Left cardiac atrium (tissue), 4 donors: ENCODE data around the gene SSTR1. TPM values are rescaled to one million over a fixed set of nuclear protein-coding genes. Genes with fewer than 3 reads are reported as not detected.
"Not testable (repeated sequence)": the region's sequence is repeated elsewhere in the genome, so short reads cannot be mapped to it uniquely, and the experiment has no call there.

Source experiments
- ATAC-seq, 2 donors: fragments of 200-7000 bp; cut with Tn5 transposase; one replicate each; pipeline ENCODE4 v1.9.1; 2020; ENCODE audit warnings: mild to moderate bottlenecking in 2 of 2, moderate library complexity in 2 of 2
- DNase-seq: peaks from one replicate; pipeline ENCODE4 v3.0.0-alpha.2; 2020
- intact Hi-C, 2 donors: fragments of 100-400 bp; cut with DNase I; formaldehyde crosslinking; loops; one replicate each; pipeline versions ENCODE4 v1.14.1 to v1.15.1; 2022 to 2023
- long read RNA-seq: library from polyadenylated mRNA; unstranded; transcript quantifications from one replicate; pipeline ENCODE4 v2.0.0, GENCODE V29; 2021
- total RNA-seq, 2 donors: library from RNA; stranded (reverse); fragmentation: NEBNext Ultra II Directional; extraction: Animal tissue kit (Norgen Biotek cat#: 25700); gene quantifications; one replicate each; pipeline ENCODE4 v1.2.1, GENCODE V29; 2021
- donor health status: DM: no; HTN: yes; CAD: no.
- donor health status: DM: no; HTN: yes; CAD: no; lungs with severe emphysema.
- donor health status: DM: yes; HTN: yes; CAD: no.
- donor health status: Dilated cardiomyopathy.

SSTR1 gene
- total RNA-seq: 1 to 10 TPM; 1.0 to 1.3 TPM
- long read RNA-seq: 0 reads

GRCh38 chr14:38207736-38208617 is at the start of gene SSTR1:
SSTR1 (plus strand) TSS chr14:38207904; CDS start chr14:38209390, 1,486 bp downstream.
- ATAC-seq (peak in 1 of 2 donors; percentile 28), DNase-seq (no peak)
- intact Hi-C loops: no loop called here

- no peak for DNase-seq
- intact Hi-C loops: no loop called here
- ATAC-seq: no peak
Measured at GRCh38 chr14:38158468-38158867, 49.2 kb upstream of the SSTR1 start.

GRCh38 chr14:38168416-38168815 is 39.3 kb upstream of the SSTR1 start:
- no peak for ATAC-seq
- no peak for DNase-seq
- intact Hi-C loops: no loop called here

- ATAC-seq (no peak), DNase-seq (no peak)
- intact Hi-C loops: no loop called here
Measured at GRCh38 chr14:38171197-38171596, 36.5 kb upstream of the SSTR1 start.

GRCh38 chr14:38174711-38175110 is 33.0 kb upstream of the SSTR1 start:
- intact Hi-C loops: no loop called here
- DNase-seq (no peak), ATAC-seq (no peak)

- ATAC-seq (no peak), DNase-seq (no peak)
- intact Hi-C loops: no loop called here
Measured at GRCh38 chr14:38175658-38176057, 32.0 kb upstream of the SSTR1 start.

GRCh38 chr14:38176379-38176778 is 31.3 kb upstream of the SSTR1 start:
- ATAC-seq (no peak), DNase-seq (no peak)
- intact Hi-C loops: no loop called here

GRCh38 chr14:38184132-38184531 is 23.6 kb upstream of the SSTR1 start:
- ATAC-seq (no peak), DNase-seq (no peak)
- intact Hi-C loops: no loop called here

- DNase-seq (no peak), ATAC-seq (no peak)
- intact Hi-C loops: no loop called here
Measured at GRCh38 chr14:38185671-38186070, 22.0 kb upstream of the SSTR1 start.

GRCh38 chr14:38186216-38186615 is 21.5 kb upstream of the SSTR1 start:
- intact Hi-C loops: no loop called here
- DNase-seq (no peak), ATAC-seq (no peak)

- intact Hi-C loops: no loop called here
- ATAC-seq: no peak
Measured at GRCh38 chr14:38187528-38187927, 20.2 kb upstream of the SSTR1 start.

GRCh38 chr14:38189930-38190726 is 17.6 kb upstream of the SSTR1 start:
- ATAC-seq: no peak
- intact Hi-C loops: loop anchor here in 1 of 2 donors (10.0 kb wide), 1 partner anchor 285 kb away; no protein-coding TSS in a partner anchor
- no peak for DNase-seq

More at GRCh38 chr14:38187528-38187927, 20.2 kb upstream of the SSTR1 start:
- DNase-seq: no peak

GRCh38 chr14:38190846-38191245 is 16.9 kb upstream of the SSTR1 start:
- DNase-seq, ATAC-seq: not testable (repeated sequence)
- intact Hi-C loops: loop anchor here in 1 of 2 donors (10.0 kb wide), 1 partner anchor 286 kb away; no protein-coding TSS in a partner anchor

- ATAC-seq, DNase-seq: not testable (repeated sequence)
Measured at GRCh38 chr14:38191491-38191890, 16.2 kb upstream of the SSTR1 start.

GRCh38 chr14:38197001-38197783 is 10.5 kb upstream of the SSTR1 start:
- intact Hi-C loops: loop anchor here in 1 of 2 donors (10.0 kb wide), 1 partner anchor 292 kb away; no protein-coding TSS in a partner anchor
- DNase-seq (no peak), ATAC-seq (no peak)

More at GRCh38 chr14:38191491-38191890, 16.2 kb upstream of the SSTR1 start:
- intact Hi-C loops: loop anchor here in 1 of 2 donors (10.0 kb wide), 1 partner anchor 287 kb away; no protein-coding TSS in a partner anchor

- intact Hi-C loops: loop anchor here in 1 of 2 donors (10.0 kb wide), 1 partner anchor 293 kb away; no protein-coding TSS in a partner anchor
Measured at GRCh38 chr14:38197784-38198335, 9.8 kb upstream of the SSTR1 start.

GRCh38 chr14:38198425-38198824 is 9.3 kb upstream of the SSTR1 start:
- intact Hi-C loops: loop anchor here in 1 of 2 donors (10.0 kb wide), 1 partner anchor 294 kb away; no protein-coding TSS in a partner anchor
- no peak for DNase-seq
- no peak for ATAC-seq

More at GRCh38 chr14:38197784-38198335, 9.8 kb upstream of the SSTR1 start:
- ATAC-seq (no peak), DNase-seq (no peak)

- DNase-seq (no peak), ATAC-seq (no peak)
- intact Hi-C loops: loop anchor here in 1 of 2 donors (10.0 kb wide), 1 partner anchor 294 kb away; no protein-coding TSS in a partner anchor
Measured at GRCh38 chr14:38199076-38199475, 8.6 kb upstream of the SSTR1 start.
